CD4-positive, alpha-beta T cell treated with Interleukin-12 subunit alpha and Interleukin-12 subunit beta, for 1 hour (primary cell): Measurements from ENCODE around the gene SLC25A5.
"Not testable (repeated sequence)": the region's sequence is repeated elsewhere in the genome, so short reads cannot be mapped to it uniquely, and the experiment has no call there.

ENCODE experiments used
- DNase-seq: peaks from one replicate; pipeline ENCODE4 v3.0.0-alpha.2; 2020

Gene SLC25A5

GRCh38 chrX:119478504-119478903 is 10.3 kb downstream of the SLC25A5 start:
- DNase-seq = no peak

- DNase-seq = no peak
Measured at GRCh38 chrX:119479845-119480244, 11.6 kb downstream of the SLC25A5 start.

GRCh38 chrX:119481323-119481801 is 13.1 kb downstream of the SLC25A5 start:
- no peak for DNase-seq

- no peak for DNase-seq
Measured at GRCh38 chrX:119482041-119482440, 13.8 kb downstream of the SLC25A5 start.

GRCh38 chrX:119482481-119483480 is 14.5 kb downstream of the SLC25A5 start:
- DNase-seq = peak; percentile 69

- DNase-seq = no peak
Measured at GRCh38 chrX:119486745-119487144, 18.5 kb downstream of the SLC25A5 start.

- DNase-seq = not testable (repeated sequence)
Measured at GRCh38 chrX:119487766-119488165, 19.5 kb downstream of the SLC25A5 start.

GRCh38 chrX:119488749-119489148 is 20.5 kb downstream of the SLC25A5 start:
- DNase-seq = peak; percentile 46

GRCh38 chrX:119489212-119490074 is 21.2 kb downstream of the SLC25A5 start:
- DNase-seq = no peak

- DNase-seq = no peak
Measured at GRCh38 chrX:119492463-119492862, 24.2 kb downstream of the SLC25A5 start.

- DNase-seq = not testable (repeated sequence)
Measured at GRCh38 chrX:119493851-119494495, 25.7 kb downstream of the SLC25A5 start.

- peak; percentile 8 for DNase-seq
Measured at GRCh38 chrX:119495734-119496726, 27.8 kb downstream of the SLC25A5 start.

- no peak for DNase-seq
Measured at GRCh38 chrX:119497185-119497584, 28.9 kb downstream of the SLC25A5 start.

- no peak for DNase-seq
Measured at GRCh38 chrX:119500061-119500800, 32.0 kb downstream of the SLC25A5 start.

GRCh38 chrX:119501511-119502148 is 33.4 kb downstream of the SLC25A5 start:
- DNase-seq = no peak

GRCh38 chrX:119502727-119503483 is 34.7 kb downstream of the SLC25A5 start:
- peak; percentile 44 for DNase-seq

- DNase-seq = no peak
Measured at GRCh38 chrX:119503484-119503861, 35.2 kb downstream of the SLC25A5 start.

- not testable (repeated sequence) for DNase-seq
Measured at GRCh38 chrX:119505145-119505544, 36.9 kb downstream of the SLC25A5 start.

- no peak for DNase-seq
Measured at GRCh38 chrX:119505945-119506344, 37.7 kb downstream of the SLC25A5 start.
